NCI-H1436 treated with DMSO at 0.1 percent for 48 hours (cell line): ENCODE measurements around the gene INHA.

ENCODE experiments used
- DNase-seq: peaks from one replicate; lab custom pipeline; 2025; lab: John Stamatoyannopoulos, UW

Gene INHA

DNA sequence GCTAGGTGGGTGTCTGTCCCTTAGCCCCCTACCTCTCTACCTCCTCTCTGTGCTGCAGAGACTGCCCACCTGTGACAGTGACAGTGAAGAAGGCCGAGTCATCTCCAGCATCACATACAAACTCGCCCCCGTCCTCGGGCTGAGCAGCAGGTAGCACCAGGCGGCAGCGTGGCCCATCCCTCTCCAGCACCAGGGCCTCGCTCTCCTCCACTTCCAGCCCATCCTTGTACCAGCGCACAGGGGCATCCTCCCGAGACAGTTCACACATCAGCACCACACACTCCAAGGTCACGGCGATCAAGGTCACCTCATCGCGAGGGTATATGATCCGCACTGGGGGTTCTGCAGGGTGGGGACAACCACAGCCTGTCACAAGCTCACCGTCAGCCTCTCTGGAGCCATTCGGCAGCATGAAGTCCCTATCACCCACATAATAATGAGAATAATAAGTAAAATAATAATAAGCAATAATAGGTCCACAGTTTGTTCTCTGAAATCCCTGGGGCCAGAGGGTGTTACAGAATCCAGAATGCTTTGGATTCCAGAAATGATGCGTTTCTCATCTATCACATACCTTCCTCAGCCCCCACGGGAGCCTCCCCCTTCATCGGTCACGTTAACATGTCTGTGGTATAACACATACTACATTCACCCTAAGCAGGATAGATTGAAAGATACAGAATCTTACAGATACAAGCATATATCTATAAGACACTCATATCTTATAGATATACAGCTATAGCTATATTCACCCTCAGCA lies 12.8 kb upstream of the INHA start:
- DNase-seq = no peak

DNA sequence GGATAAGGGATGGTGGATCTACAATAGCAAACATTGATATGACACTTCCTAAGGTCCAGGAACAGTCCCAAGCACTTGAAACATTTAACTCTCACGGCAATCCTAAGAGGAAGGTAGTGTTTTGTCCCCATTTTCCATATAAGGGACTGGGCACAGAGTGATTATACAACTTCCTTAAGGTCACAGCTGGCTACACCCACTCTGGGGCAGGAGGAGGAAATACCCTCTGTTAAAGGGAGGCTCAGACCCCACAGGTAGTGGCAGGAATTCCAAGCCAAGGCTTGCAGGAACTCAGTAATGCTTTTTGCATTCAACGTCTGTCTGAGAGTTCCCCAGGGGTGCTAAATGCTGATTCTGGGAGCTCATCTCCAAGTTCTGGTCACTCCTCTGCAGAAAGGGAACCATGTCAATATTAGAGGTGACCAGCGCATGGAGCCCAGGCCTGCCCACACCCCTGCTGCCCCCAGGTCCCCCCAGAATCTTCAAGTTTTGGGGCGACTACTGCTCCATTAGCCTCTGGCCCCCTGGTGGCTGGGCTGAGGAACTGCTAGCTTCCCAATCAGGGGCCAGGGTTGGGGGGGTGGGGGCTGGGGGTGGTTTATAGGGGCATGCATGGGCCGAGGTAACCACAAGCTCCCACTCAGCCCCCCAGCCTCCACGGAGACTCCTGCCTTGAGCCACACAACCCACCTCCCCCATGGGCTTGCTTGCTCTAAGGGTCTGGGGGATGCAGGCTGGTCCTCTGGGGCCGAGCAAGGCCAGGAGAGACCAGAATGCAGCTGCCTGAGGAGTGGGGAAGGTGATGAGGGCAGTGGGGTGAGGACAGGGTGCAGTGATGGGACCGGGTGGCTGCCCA lies 11.8 kb upstream of the INHA start:
- no peak for DNase-seq

DNA sequence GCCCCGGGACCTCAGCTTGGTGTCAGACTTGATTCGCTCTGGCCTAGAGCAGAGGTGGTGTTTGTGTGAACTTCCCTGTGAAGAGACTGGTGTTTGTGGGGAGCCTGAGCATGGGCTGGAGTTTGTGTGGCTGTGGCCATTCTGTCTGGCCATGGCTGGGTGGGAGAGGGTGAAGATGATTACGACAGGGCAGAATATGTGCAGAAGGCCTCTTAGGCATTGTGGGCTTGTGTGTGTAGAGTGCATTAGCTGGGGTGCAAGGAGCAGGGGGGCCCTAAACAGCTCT lies 11.3 kb upstream of the INHA start:
- DNase-seq = no peak

DNA sequence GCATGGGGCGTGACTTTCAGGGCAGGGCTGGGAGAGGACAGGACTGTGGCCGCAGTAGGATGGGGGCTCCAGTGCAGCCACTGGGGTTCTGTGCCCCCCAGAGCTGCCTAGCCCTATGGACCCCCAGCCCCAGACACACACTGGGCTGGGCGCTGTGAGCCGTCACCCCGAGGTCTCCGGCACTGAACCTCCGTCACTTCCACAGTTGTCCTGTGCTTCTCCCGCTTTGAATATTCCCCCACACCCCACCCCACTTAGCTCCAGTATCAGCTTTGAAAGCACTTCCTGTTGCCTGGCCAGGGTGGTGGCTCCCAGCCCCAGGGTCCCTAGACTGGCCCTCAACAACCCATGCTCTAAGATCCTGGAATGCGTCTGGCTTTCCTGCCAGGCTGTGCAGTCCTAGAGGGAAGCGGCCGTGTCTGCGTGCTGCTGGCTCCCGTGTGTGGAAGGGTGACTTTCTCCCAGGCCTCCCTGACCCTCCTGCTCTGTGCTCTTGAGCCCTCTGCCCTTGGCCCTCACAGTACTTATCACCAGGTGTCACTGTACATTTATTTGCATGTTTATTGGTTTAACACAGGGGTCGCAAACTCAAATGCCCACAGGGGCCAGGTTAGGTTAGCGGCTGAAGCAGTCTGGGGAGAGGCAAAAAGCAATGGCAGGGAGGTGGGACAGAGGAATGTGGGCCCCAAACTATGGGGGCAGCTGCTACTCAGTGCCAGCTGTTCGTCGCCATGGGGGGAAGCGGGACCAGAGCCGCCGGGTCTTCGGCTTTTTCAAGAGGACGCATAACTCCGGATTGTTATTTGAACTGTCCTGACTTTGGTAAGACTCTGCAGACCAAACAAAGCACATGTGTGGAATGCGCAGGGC lies 10.7 kb upstream of the INHA start:
- DNase-seq = no peak

DNA sequence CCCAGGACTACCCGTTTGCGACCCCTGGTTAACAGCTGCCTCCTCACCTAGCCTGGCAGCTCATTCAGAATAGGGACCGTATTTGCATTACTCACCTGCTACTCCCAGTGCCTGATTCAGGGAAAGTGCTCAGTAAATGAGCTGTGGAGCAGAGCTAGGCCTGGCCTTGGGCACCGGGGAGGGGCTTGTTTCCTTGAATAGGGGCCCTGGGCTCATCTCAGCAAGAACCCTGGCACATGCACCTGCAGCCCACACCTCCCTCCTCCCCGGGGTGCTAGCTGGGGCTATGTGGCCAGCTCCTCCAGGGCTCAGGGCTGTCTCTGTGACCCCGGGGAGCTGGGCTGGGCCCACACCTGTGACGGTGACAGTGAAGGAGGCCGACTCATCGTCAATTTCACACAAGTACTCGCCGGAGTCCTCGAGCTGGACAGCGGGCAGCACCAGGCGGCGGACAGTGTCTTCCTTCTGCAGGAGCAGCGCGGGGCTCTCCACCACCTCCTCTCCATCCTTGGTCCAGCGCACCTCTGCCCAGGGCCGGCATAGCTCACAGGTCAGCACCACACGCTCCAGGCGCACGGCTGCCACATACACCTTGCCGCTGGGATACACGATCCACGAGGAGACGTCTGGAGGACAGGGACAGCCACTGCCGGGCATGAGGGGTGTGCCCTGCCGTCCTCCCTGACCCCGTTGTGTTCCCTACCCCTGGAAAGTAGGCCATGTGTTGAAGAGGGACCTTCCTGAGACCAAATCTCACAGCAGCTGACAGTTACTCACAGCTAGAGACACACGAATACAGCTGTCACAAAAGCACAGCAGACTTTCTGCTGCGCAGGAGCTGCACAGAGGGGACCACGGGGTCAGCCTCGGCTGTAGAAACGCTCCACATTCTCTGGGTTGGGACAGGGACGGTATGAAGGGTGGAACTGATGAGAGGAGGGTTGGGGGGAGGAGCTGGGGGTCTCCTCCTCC lies 9.8 kb upstream of the INHA start:
- no peak for DNase-seq

DNA sequence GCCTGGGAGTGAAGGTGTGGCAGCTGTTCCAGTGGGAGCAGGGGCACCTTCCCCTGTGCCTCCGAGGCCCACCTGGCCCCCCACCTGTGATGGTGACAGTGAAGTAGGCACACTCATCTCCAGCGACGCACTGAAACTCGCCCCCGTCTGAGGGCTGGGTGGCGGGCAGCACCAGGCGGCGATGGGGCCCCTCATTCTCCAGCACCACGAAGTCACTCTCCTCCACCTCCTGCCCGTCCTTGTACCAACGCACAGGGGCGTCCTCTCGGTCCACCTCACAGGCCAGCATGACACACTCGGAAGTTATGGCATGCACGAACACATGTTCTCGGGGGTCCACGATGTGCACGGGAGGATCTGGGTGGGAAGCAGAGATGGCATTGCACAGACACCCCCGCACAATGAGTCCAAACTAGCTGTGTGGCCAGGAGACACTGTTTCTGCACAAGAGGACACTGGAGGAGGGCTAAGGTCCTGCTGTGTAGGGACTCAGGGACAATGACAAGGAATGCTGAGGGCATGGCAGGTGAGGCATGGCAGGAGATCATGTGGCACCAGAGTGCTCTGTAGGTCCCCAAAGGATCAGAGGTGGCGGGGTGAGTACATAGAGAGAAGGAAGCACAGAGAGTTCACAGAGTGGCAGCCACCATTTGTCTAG lies 8.7 kb upstream of the INHA start:
- no peak for DNase-seq

DNA sequence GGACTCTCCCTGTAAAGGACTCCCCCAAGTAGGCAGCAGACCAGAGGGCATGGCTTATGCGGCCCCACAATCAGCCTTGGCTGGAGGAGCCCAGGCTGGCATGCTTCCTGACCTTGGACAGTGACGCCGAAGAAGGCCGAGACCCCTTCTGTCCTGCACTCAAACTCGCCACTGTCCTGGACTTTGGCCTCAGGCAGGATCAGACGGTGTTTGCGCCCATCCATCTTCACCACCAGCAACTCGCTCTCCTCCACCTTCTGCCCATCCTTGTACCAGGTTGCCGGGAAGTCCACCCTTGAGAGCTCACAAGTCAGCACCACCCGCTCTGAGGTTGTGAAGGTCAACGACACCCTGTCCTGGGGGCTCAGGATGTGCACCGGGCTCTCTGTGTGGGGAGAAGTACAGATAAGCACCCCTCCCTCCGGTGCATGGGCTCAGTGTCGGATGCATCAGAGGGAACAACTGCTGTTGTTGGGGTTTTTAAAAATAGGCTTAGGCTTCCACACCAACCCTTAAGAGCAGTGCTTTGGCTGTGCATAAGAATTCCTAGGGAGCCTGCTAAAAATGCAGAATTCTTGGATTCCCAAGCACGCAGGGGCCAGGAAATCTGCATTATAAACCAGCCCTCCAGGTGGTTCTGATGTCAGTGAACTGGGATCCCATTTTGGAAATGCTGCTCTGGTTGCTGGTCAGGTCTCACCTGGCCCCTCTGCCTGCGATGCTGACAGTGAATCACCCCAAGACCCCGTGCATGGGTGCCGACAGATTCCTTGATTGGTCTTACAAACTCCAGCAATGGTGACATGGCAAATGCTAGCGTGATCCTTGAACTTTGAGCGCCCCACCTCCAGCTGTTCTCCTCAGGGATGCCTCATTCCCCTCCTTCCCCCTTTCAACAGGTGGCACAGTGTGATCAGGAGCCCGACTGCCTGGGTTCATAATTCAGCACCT lies 6.7 kb upstream of the INHA start:
- DNase-seq = no peak

DNA sequence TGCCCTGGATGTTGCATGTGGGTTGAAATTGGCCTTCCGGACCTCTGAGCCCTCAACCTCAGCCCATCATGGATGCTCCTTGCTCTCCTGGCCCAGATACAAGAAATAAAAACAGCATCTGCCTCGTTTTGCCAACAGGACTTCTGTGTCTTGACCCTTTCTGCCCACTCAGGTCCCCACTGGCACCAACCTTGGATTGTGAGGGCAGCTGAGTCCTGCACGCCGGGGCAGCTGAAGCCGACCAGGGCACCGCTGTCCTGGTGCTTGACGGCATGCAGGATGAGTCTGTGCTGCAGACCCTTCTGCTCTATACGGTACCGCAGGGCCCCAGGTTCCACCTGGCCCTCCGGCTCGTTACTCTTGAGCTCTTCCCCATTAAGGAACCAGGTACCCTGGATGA lies 5.5 kb upstream of the INHA start:
- no peak for DNase-seq

DNA sequence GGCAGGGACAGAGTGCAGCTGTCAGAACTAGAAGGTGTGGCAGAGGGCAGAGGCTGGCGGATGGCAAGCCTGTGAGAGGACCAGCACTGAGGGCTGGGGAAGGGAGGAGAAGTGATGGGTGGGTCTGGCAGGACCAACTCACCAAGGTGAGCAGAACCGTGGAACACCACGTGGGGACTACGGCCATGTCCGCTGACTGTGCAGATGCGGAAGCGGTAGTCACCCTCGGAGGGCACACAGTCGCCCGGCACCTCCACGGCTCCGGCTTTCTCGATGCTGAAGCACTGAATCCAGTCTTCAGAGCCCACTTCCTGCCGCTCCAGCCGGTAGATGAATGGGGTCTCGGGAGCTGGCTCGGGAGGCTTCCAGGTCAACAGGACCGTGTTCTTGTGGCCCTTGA lies 5.0 kb upstream of the INHA start:
- no peak for DNase-seq

DNA sequence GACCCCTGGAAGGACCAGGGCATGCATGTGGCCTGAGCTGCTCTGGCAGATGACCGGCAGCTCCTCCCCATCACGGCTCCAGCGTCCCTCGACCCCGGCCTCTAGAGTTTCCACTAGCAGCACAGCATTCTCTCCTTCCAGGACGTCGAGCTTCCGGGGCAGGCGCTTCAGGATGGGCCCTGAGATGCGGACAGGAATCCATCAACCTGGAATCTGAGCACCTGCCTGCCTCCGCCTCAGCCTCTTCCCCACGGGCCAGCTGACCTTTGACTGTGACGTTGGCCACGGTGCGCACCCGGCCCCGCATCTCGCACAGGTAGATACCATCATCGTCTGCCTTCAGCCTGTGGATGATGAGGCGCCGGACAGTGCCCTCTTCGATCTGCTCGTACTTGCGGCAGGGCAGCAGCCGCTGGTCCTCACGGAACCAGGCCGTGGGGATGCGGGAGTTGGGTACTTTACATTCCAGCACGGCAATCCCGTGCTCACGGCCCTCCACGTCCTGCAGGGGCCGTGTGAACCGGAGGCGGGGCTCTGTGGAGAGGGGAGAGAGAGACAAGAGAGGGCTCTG lies 4.2 kb upstream of the INHA start:
- DNase-seq = no peak

DNA sequence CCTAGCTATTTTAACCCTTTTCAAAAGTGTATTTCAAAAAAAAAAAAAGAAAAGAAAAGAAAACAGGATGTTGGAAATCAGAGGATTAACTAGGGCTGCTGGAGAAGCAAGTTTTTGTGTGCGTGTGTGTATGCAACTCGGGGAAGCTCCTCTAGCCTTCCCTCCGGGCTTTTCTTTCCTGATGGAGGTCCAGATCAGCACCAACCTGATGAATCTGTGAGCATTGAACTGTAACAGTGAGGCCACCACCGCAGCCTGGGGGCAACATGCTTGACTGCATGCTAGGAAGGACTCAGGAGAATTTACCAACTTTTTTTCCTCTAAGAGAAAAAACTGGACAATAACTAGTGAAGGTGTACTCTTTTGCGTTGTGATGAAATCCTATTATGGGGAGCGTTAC lies 3.1 kb upstream of the INHA start:
- DNase-seq = no peak

DNA sequence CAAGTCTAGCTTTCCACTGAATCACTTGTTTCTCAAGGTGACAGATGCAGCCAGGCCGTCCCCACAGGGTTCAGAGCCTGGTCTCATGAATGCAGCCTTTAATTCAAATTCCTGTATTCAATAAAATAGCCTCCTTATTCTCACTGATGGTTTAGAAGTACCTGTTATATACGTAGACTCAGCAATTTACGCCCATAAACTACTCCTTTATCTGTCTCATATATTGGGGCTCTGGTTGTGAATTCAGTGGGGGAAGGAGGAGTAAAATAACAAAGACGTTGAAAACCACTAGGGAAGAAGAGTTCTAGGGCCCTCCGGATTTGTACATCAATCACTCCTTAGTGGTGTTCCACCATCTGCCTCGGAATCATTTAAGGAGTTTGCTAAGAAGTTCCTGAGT lies 2.5 kb upstream of the INHA start:
- DNase-seq = no peak

DNA sequence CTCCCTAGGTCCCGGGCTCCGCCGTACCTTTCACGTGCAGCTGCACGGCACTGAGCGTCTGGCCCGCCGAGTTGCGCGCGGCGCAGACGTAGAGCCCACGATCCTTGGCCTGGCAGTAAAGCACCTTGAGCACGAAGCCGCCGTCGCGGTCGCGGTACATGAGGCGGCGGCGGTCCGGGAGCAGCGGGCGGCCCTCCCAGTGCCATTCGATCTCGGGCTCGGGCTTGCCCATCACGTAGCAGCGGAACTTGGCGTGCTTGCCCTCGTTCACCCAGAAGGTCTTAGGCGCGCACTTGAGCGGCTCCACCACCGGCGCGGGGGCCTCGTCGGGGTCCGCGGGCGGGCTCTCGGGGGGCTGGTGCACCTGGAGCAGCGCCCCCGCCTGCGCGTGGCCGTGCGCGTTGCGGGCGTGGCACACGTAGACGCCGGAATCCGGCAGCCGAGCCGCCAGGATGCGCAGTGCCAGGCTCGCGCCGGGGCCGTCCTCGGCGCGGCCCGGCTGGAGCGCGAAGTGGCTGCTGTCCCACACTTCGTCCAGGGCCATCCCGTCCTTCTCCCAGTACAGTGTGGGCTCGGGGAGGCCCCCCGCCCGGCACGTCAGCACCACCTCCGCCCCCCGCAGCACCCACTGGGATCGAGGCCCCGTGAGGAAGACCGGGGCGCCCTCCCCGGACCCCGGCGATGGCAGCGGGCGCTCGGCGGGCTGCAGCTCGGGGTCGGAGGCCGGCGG lies 1.8 kb upstream of the INHA start:
- DNase-seq = no peak

DNA sequence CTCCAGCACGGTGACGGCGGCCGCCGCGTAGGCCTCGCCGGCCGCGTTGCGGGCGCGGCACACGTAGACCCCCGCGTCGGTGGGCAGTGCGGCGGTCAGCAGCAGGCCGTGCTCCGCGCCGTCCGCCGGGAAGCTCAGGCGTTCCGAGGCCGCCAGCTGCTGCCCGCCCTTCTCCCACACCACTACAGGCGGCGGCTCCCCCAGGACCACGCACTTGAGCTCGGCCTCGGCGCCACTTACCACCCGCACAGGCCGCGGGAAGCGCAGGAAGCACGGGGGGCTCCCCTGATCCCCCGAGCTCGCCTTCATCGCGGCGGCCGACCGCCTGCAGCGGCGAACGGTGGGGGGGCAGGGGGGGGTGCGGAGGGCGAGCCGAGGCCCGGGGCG lies 1.2 kb upstream of the INHA start:
- no peak for DNase-seq

DNA sequence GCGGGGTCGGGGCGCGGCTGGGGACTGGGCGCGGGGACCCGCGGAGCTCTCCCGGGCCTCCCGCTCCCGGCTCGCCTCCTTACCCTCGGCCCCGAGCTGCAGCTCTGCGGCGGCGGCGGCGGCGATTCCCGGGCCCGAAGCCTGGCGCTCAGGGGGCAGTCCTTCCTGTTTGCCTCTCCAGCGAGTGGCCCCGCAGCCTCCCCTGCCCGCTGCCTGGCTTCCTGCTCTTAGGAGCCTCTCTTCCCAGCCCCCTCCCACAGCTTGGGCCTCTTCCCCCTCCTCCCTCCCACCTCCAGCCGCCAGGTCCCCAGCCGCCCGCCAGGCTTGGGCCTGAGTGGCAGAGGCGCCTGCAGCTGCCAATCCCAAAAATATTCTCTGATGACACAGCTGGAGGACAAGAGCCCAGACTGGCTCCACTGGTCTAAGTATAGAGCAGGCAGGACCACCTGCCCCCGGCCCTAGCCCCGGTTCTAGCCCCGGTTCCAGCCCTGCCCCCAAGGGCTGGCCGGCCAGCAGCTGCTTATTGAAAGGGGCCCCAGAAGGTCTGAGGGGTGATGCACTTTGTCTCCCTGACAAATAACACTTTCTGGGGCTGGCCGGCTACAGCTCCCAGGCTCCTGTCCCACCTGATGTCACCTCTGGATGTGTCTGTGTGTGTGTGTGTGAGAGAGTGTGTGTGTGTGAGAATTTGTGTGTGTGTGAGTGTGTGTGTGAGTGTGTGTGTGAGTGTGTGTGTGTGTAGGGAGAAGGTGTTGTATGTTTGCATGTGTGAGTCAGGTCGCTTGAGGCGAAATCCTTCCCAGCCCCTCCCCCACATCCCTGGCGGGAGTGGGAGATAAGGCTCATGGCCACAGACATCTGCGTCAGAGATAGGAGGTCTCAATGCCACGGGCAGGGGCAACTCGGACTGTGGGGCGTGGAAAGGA lies 536 bp upstream of the INHA start, which contains the start of gene OBSL1:
OBSL1 (minus strand) TSS at position 229 of the 926 bp plus-strand sequence. CDS start 307 bp downstream, outside the sequence.
- no peak for DNase-seq

DNA sequence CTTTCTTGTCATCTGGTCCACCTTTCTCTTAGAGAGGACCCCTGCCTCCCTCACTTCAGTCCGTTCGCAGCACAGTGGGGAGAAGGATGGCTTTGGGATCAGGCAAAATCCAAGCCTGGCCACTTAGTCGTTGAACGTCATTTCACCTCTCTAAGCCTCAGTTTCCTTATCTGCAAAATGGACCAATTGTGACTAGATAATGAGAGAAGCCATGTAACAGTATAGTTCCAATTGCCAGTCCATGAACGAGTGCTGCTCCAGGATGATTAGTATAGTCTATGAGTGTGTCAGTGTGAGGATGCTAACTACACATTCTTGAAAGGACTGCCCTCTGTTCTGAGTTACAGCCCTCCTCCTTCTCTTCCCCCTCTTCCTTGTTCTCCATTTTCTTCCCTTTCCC lies 1.1 kb downstream of the INHA start:
- no peak for DNase-seq

DNA sequence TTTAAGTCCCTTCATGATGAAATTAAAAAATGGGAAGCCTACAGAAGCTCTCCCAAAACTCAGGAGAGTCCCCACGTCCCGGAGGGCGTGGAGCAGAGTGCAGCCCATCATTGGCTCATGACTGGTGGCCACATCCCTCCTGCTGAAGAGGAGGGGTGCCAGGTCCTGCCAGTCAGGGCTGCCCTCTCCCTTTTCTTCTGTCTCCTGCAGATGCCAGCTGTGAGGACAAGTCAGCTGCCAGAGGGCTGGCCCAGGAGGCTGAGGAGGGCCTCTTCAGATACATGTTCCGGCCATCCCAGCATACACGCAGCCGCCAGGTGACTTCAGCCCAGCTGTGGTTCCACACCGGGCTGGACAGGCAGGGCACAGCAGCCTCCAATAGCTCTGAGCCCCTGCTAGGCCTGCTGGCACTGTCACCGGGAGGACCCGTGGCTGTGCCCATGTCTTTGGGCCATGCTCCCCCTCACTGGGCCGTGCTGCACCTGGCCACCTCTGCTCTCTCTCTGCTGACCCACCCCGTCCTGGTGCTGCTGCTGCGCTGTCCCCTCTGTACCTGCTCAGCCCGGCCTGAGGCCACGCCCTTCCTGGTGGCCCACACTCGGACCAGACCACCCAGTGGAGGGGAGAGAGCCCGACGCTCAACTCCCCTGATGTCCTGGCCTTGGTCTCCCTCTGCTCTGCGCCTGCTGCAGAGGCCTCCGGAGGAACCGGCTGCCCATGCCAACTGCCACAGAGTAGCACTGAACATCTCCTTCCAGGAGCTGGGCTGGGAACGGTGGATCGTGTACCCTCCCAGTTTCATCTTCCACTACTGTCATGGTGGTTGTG lies 2.6 kb downstream of the INHA start:
- no peak for DNase-seq
